WTC11 (cell line): ENCODE results near the gene UGT3A2.

ENCODE experiments used
- ATF3 ChIP-seq: sonication (generic); formaldehyde crosslinking; conservative IDR thresholded peaks from 2 replicates; pipeline ENCODE4 v1.8.1; 2022; ENCODE audit warnings: mild to moderate bottlenecking, missing genetic modification reagents
- FOXJ3 ChIP-seq: sonication (generic); formaldehyde crosslinking; IDR thresholded peaks from 2 replicates; pipeline ENCODE4 v1.9.0; 2021; ENCODE audit warnings: missing genetic modification reagents, mild to moderate bottlenecking, borderline replicate concordance
- HMGXB4 ChIP-seq: sonication (generic); formaldehyde crosslinking; IDR thresholded peaks from 2 replicates; pipeline ENCODE4 v1.8.1; 2023; ENCODE audit warnings: mild to moderate bottlenecking, moderate library complexity, missing genetic modification reagents
- KAT7 ChIP-seq: sonication (generic); formaldehyde crosslinking; IDR thresholded peaks from 2 replicates; pipeline ENCODE4 v1.8.1; 2023; ENCODE audit warnings: missing genetic modification reagents, mild to moderate bottlenecking, borderline replicate concordance
- TEAD4 ChIP-seq: sonication (generic); formaldehyde crosslinking; IDR thresholded peaks from 2 replicates; pipeline ENCODE4 v1.8.0; 2022; ENCODE audit warnings: mild to moderate bottlenecking, missing genetic modification reagents
- TF ChIP-seq, protein P1 (sequence below): fragments of 200-600 bp; IDR thresholded peaks from 2 replicates; pipeline ENCODE4 v1.8.0; 2022; ENCODE audit warnings: antibody characterized with exemption

GRCh38 chr5:36017622-36018021, 49.1 kb downstream of the UGT3A2 start:
- TF ChIP-seq HMGXB4 (CRISPR knock-in tag) (no peak), ATF3 (no peak), TEAD4 (CRISPR knock-in tag) (no peak), KAT7 (CRISPR knock-in tag) (no peak), FOXJ3 (CRISPR knock-in tag) (no peak)
- TF ChIP-seq, protein P1, sequence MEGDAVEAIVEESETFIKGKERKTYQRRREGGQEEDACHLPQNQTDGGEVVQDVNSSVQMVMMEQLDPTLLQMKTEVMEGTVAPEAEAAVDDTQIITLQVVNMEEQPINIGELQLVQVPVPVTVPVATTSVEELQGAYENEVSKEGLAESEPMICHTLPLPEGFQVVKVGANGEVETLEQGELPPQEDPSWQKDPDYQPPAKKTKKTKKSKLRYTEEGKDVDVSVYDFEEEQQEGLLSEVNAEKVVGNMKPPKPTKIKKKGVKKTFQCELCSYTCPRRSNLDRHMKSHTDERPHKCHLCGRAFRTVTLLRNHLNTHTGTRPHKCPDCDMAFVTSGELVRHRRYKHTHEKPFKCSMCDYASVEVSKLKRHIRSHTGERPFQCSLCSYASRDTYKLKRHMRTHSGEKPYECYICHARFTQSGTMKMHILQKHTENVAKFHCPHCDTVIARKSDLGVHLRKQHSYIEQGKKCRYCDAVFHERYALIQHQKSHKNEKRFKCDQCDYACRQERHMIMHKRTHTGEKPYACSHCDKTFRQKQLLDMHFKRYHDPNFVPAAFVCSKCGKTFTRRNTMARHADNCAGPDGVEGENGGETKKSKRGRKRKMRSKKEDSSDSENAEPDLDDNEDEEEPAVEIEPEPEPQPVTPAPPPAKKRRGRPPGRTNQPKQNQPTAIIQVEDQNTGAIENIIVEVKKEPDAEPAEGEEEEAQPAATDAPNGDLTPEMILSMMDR, result no peak
